Suprapubic skin (tissue), 4 donors: Measurements from ENCODE around the gene NACAD. TPM values are rescaled to one million over a fixed set of nuclear protein-coding genes. Genes with fewer than 3 reads are reported as not detected.

Source experiments
- DNase-seq, 2 donors: peaks; one replicate each; pipeline ENCODE4 v3.0.0-alpha.2; 2019; ENCODE audit warnings: low spot score in 2 of 2
- H3K27ac ChIP-seq: fragments of 200-600 bp; sonication (generic); one replicate; pipeline ENCODE4 v1.5.1; 2019
- H3K27me3 ChIP-seq: fragments of 200-600 bp; sonication (generic); one replicate; pipeline ENCODE4 v1.5.1; 2019
- H3K36me3 ChIP-seq: fragments of 200-600 bp; sonication (generic); one replicate; pipeline ENCODE4 v1.5.1; 2019
- H3K4me1 ChIP-seq: fragments of 200-600 bp; sonication (generic); one replicate; pipeline ENCODE4 v1.5.1; 2019
- H3K4me3 ChIP-seq: fragments of 200-600 bp; sonication (generic); one replicate; pipeline ENCODE4 v1.5.1; 2019; ENCODE audit warnings: mild to moderate bottlenecking
- H3K9me3 ChIP-seq: fragments of 200-600 bp; sonication (generic); one replicate; pipeline ENCODE4 v1.5.1; 2019
- CTCF ChIP-seq, 2 donors: fragments of 200-600 bp in 1 of 2; fragments of 450-650 bp in 1 of 2; sonication (generic) in 1 of 2; IDR thresholded peaks; one replicate each; pipeline ENCODE4 v1.5.1; 2016 to 2019; ENCODE audit warnings: antibody characterized with exemption in 2 of 2, mild to moderate bottlenecking in 1 of 2, moderate library complexity in 1 of 2
- EP300 ChIP-seq: sonication (generic); formaldehyde crosslinking; IDR thresholded peaks from one replicate; pipeline ENCODE4 v1.6.1; 2017; ENCODE audit warnings: antibody characterized with exemption
- POLR2A ChIP-seq, 2 donors: fragments of 450-650 bp; IDR thresholded peaks; one replicate each; pipeline ENCODE4 v1.6.1; 2017; ENCODE audit warnings: antibody characterized with exemption in 2 of 2, mild to moderate bottlenecking in 2 of 2, moderate library complexity in 2 of 2
- POLR2AphosphoS5 ChIP-seq, 3 donors: sonication (generic); formaldehyde crosslinking; IDR thresholded peaks; one replicate each; pipeline ENCODE4 v1.6.1; 2017; ENCODE audit warnings: antibody characterized with exemption in 3 of 3
- WGBS: methylation state at CpG from one replicate; pipeline ENCODE4 v1.1.5; 2018; 5-methylcytosine and 5-hydroxymethylcytosine counted together
- total RNA-seq, 4 donors: library from RNA; depleted of rRNA; stranded (reverse); fragments of >200 nt; gene quantifications; one replicate each; pipeline ENCODE4 v1.1.0, GENCODE V29; 2016

NACAD gene
- total RNA-seq, 4 donors from 2014 or later: 0.76 to 1.4 (median 1.0) TPM

GRCh38 chr7:45054442-45054841 is 34.3 kb downstream of the NACAD start:
- peaks cover 10% of the 10 kb centered on the region for H3K36me3 ChIP-seq
- TF ChIP-seq POLR2A (IDR thresholded peaks at IDR 0.05) (no peak), POLR2AphosphoS5 (IDR thresholded peaks at IDR 0.05) (no peak), CTCF (IDR thresholded peaks at IDR 0.05) (no peak), EP300 (no peak)
- peak in 1 of 2 donors; percentile 48 for DNase-seq
- H3K27me3 ChIP-seq: no peaks in the 10 kb centered on the region
- H3K9me3 ChIP-seq: no peaks in the 10 kb centered on the region
- H3K4me1 ChIP-seq: no peaks in the 10 kb centered on the region
- no peak overlapping the region for H3K27ac ChIP-seq
- H3K4me3 ChIP-seq: no peak overlapping the region
- 67% methylated on average over 3 of the region's 3 CpGs for WGBS

GRCh38 chr7:45053941-45054340 is 34.8 kb downstream of the NACAD start:
- Histone ChIP-seq H3K27ac (no peak overlapping the region), H3K36me3 (peaks cover 11% of the 10 kb centered on the region), H3K27me3 (no peaks in the 10 kb centered on the region), H3K4me3 (no peak overlapping the region), H3K9me3 (no peaks in the 10 kb centered on the region), H3K4me1 (no peaks in the 10 kb centered on the region)
- DNase-seq: peak in 1 of 2 donors; percentile 57
- WGBS: 93% methylated on average over 5 of the region's 5 CpGs
- no peak for TF ChIP-seq POLR2A (IDR thresholded peaks at IDR 0.05)
- no peak for TF ChIP-seq CTCF (IDR thresholded peaks at IDR 0.05)
- no peak for TF ChIP-seq POLR2AphosphoS5 (IDR thresholded peaks at IDR 0.05)
- no peak for TF ChIP-seq EP300

- Histone ChIP-seq H3K4me1 (no peaks in the 10 kb centered on the region), H3K27me3 (no peaks in the 10 kb centered on the region), H3K9me3 (no peaks in the 10 kb centered on the region), H3K4me3 (no peak overlapping the region), H3K36me3 (peaks cover 16% of the 10 kb centered on the region), H3K27ac (no peak overlapping the region)
- DNase-seq: peak in 1 of 2 donors; percentile 18
- 91% methylated on average over 6 of the region's 6 CpGs for WGBS
- TF ChIP-seq EP300: no peak
- TF ChIP-seq POLR2AphosphoS5 (IDR thresholded peaks at IDR 0.05): no peak
- no peak for TF ChIP-seq CTCF (IDR thresholded peaks at IDR 0.05)
- no peak for TF ChIP-seq POLR2A (IDR thresholded peaks at IDR 0.05)
Measured at GRCh38 chr7:45053401-45053800, 35.4 kb downstream of the NACAD start.

GRCh38 chr7:45052011-45052410 is 36.8 kb downstream of the NACAD start:
- Histone ChIP-seq H3K27me3 (no peaks in the 10 kb centered on the region), H3K9me3 (no peaks in the 10 kb centered on the region), H3K4me1 (no peaks in the 10 kb centered on the region), H3K4me3 (no peak overlapping the region), H3K27ac (no peak overlapping the region), H3K36me3 (peaks cover 19% of the 10 kb centered on the region)
- DNase-seq: peak in 1 of 2 donors; percentile 12
- WGBS: 96% methylated on average over 3 of the region's 3 CpGs
- no peak for TF ChIP-seq EP300
- TF ChIP-seq POLR2A (IDR thresholded peaks at IDR 0.05): no peak
- TF ChIP-seq CTCF (IDR thresholded peaks at IDR 0.05): no peak
- TF ChIP-seq POLR2AphosphoS5 (IDR thresholded peaks at IDR 0.05): no peak

- WGBS: 92% methylated on average over 2 of the region's 2 CpGs
Measured at GRCh38 chr7:45050198-45050597, 38.6 kb downstream of the NACAD start.

More at GRCh38 chr7:45050198-45050597, 38.6 kb downstream of the NACAD start:
- H3K4me1 ChIP-seq: no peaks in the 10 kb centered on the region
- no peak overlapping the region for H3K27ac ChIP-seq
- no peak overlapping the region for H3K4me3 ChIP-seq
- no peaks in the 10 kb centered on the region for H3K9me3 ChIP-seq
- H3K36me3 ChIP-seq: peaks cover 26% of the 10 kb centered on the region
- H3K27me3 ChIP-seq: no peaks in the 10 kb centered on the region
- no peak for DNase-seq
- TF ChIP-seq EP300 (no peak), POLR2A (IDR thresholded peaks at IDR 0.05) (no peak), CTCF (IDR thresholded peaks at IDR 0.05) (no peak), POLR2AphosphoS5 (IDR thresholded peaks at IDR 0.05) (no peak)
